Naive B cell (primary cell): Measurements from ENCODE around the gene CTXN1. TPM values are rescaled to one million over a fixed set of nuclear protein-coding genes. Genes with fewer than 3 reads are reported as not detected.
A peak's percentile ranks its signal among the peaks of the same experiment; 100 is the strongest.
"Not testable (repeated sequence)": the region's sequence is repeated elsewhere in the genome, so short reads cannot be mapped to it uniquely, and the experiment has no call there.

Experiments
- ATAC-seq, 2 donors: fragments of 150-1000 bp; cut with Tn5 transposase; 2 replicates each; pipeline ENCODE4 v1.10.0; 2021; ENCODE audit warnings: low read depth in 2 of 2, mild to moderate bottlenecking in 2 of 2, moderate library complexity in 2 of 2
- DNase-seq: peaks from one replicate; pipeline ENCODE4 v3.0.0; 2022
- H3K27ac Mint-ChIP-seq, 6 donors: one replicate each; pipeline ENCODE4 v1.8.0; 2020 to 2022; ENCODE audit warnings: mild to moderate bottlenecking in 6 of 6, mixed read lengths in 6 of 6, moderate library complexity in 5 of 6, inconsistent platforms in 2 of 6
- H3K27me3 Mint-ChIP-seq, 3 donors: one replicate each; pipeline ENCODE4 v1.8.0; 2021 to 2022; ENCODE audit warnings: mixed read lengths in 3 of 3, mild to moderate bottlenecking in 1 of 3
- H3K36me3 Mint-ChIP-seq, 2 donors: one replicate each; pipeline ENCODE4 v1.8.0; 2020 to 2022; ENCODE audit warnings: mixed read lengths in 2 of 2, inconsistent platforms in 1 of 2, mild to moderate bottlenecking in 1 of 2
- H3K4me1 Mint-ChIP-seq, 3 donors: one replicate each; pipeline ENCODE4 v1.8.0; 2020 to 2022; ENCODE audit warnings: mixed read lengths in 3 of 3, inconsistent platforms in 1 of 3, mild to moderate bottlenecking in 1 of 3, moderate library complexity in 1 of 3
- H3K4me3 Mint-ChIP-seq, 8 donors: one replicate each; pipeline ENCODE4 v1.8.0; 2020 to 2022; ENCODE audit warnings: mild to moderate bottlenecking in 8 of 8, mixed read lengths in 8 of 8, moderate library complexity in 8 of 8, inconsistent platforms in 2 of 8
- H3K9me3 Mint-ChIP-seq, 7 donors: one replicate each; pipeline ENCODE4 v1.8.0; 2020 to 2022; ENCODE audit warnings: mixed read lengths in 7 of 7, mild to moderate bottlenecking in 5 of 7, inconsistent platforms in 2 of 7, moderate library complexity in 1 of 7
- polyA plus RNA-seq, 6 donors: library from polyadenylated mRNA; unstranded; fragments of 300-500 nt; fragmentation: Illumina TruSeq; gene quantifications; one replicate each; pipeline ENCODE4 v1.2.3, GENCODE V29; 2021; ENCODE audit warnings: low read depth in 6 of 6

The CTXN1 gene
- polyA plus RNA-seq, 6 donors from 2014 or later, result not detected

- H3K27ac Mint-ChIP-seq, result peak within 1 kb of the TSS; percentile 94 to 99 (median 96)
- peak; percentile 100 for DNase-seq
- H3K36me3 Mint-ChIP-seq, result peaks cover 0 to 8% of the 10 kb centered on the region in 2 donors
- H3K27me3 Mint-ChIP-seq, result peaks cover 0 to 5% (median 0%) of the 10 kb centered on the region in 3 donors
- ATAC-seq, result peak; percentile 66 to 74
- H3K4me1 Mint-ChIP-seq, result peaks cover 37 to 44% (median 43%) of the 10 kb centered on the region in 3 donors
- H3K9me3 Mint-ChIP-seq, result no peaks in the 10 kb centered on the region
- H3K4me3 Mint-ChIP-seq, result peak within 1 kb of the TSS; percentile 89 to 95 (median 92)
These were observed 22.5 kb downstream of the CTXN1 start, which contains the start of gene MAP2K7 for GRCh38 chr19:7903244-7904073. Gene MAP2K7 (plus strand): TSS chr19:7903877. CDS start chr19:7903945, 68 bp downstream.

- Mint-ChIP-seq H3K27me3 (peaks cover 0 to 5% (median 1%) of the 10 kb centered on the region in 3 donors), H3K4me3 (peak overlapping the region; percentile 89 to 95 (median 92)), H3K36me3 (peaks cover 0 to 8% of the 10 kb centered on the region in 2 donors), H3K9me3 (no peaks in the 10 kb centered on the region), H3K4me1 (peaks cover 37 to 42% (median 41%) of the 10 kb centered on the region in 3 donors), H3K27ac (peak overlapping the region; percentile 28 to 99 (median 96))
- no peak for DNase-seq
- no peak for ATAC-seq
These were observed 23.1 kb downstream of the CTXN1 start for GRCh38 chr19:7902796-7903243.

- ATAC-seq (no peak), DNase-seq (no peak)
- Mint-ChIP-seq H3K4me3 (peak overlapping the region in 3 of 8 donors; percentile 16 to 89 (median 25)), H3K27ac (no peak overlapping the region), H3K36me3 (peaks cover 0 to 8% of the 10 kb centered on the region in 2 donors), H3K9me3 (no peaks in the 10 kb centered on the region), H3K27me3 (peaks cover 4 to 11% (median 8%) of the 10 kb centered on the region in 3 donors), H3K4me1 (peaks cover 31 to 33% (median 32%) of the 10 kb centered on the region in 3 donors)
These were observed 24.6 kb downstream of the CTXN1 start for GRCh38 chr19:7901337-7901736.

GRCh38 chr19:7900931-7901330 lies 25.0 kb downstream of the CTXN1 start:
- peak overlapping the region in 1 of 8 donors; percentile 89 for H3K4me3 Mint-ChIP-seq
- H3K27me3 Mint-ChIP-seq, result peaks cover 4 to 11% (median 8%) of the 10 kb centered on the region in 3 donors
- no peaks in the 10 kb centered on the region for H3K9me3 Mint-ChIP-seq
- DNase-seq (no peak), ATAC-seq (no peak)
- H3K4me1 Mint-ChIP-seq, result peaks cover 27 to 29% (median 29%) of the 10 kb centered on the region in 3 donors
- no peak overlapping the region for H3K27ac Mint-ChIP-seq
- H3K36me3 Mint-ChIP-seq, result peaks cover 0 to 8% of the 10 kb centered on the region in 2 donors

- peaks cover 0 to 3% of the 10 kb centered on the region in 2 donors for H3K36me3 Mint-ChIP-seq
- H3K27me3 Mint-ChIP-seq, result peaks cover 4 to 14% (median 10%) of the 10 kb centered on the region in 3 donors
- H3K9me3 Mint-ChIP-seq, result no peaks in the 10 kb centered on the region
- no peak overlapping the region for H3K4me3 Mint-ChIP-seq
- DNase-seq, result no peak
- no peak for ATAC-seq
- H3K4me1 Mint-ChIP-seq, result peaks cover 22 to 24% (median 24%) of the 10 kb centered on the region in 3 donors
- no peak overlapping the region for H3K27ac Mint-ChIP-seq
These were observed 25.5 kb downstream of the CTXN1 start for GRCh38 chr19:7900401-7900870.

GRCh38 chr19:7899751-7900378 lies 26.1 kb downstream of the CTXN1 start:
- H3K4me3 Mint-ChIP-seq, result no peak overlapping the region
- ATAC-seq, result no peak

GRCh38 chr19:7898967-7899366 lies 27.0 kb downstream of the CTXN1 start:
- no peak overlapping the region for H3K27ac Mint-ChIP-seq
- no peaks in the 10 kb centered on the region for H3K9me3 Mint-ChIP-seq
- DNase-seq (no peak), ATAC-seq (no peak)
- H3K36me3 Mint-ChIP-seq, result no peaks in the 10 kb centered on the region
- H3K27me3 Mint-ChIP-seq, result peaks cover 8 to 28% (median 24%) of the 10 kb centered on the region in 3 donors
- no peak overlapping the region for H3K4me3 Mint-ChIP-seq
- H3K4me1 Mint-ChIP-seq, result peaks cover 11 to 13% (median 13%) of the 10 kb centered on the region in 3 donors

More at GRCh38 chr19:7899751-7900378, 26.1 kb downstream of the CTXN1 start:
- no peaks in the 10 kb centered on the region for H3K36me3 Mint-ChIP-seq
- no peaks in the 10 kb centered on the region for H3K9me3 Mint-ChIP-seq
- DNase-seq, result no peak
- H3K4me1 Mint-ChIP-seq, result peaks cover 18 to 20% (median 18%) of the 10 kb centered on the region in 3 donors
- peaks cover 4 to 19% (median 15%) of the 10 kb centered on the region in 3 donors for H3K27me3 Mint-ChIP-seq
- no peak overlapping the region for H3K27ac Mint-ChIP-seq

- DNase-seq (no peak), ATAC-seq (no peak)
- Mint-ChIP-seq H3K4me3 (no peak overlapping the region), H3K9me3 (no peaks in the 10 kb centered on the region), H3K36me3 (no peaks in the 10 kb centered on the region), H3K27ac (peak overlapping the region in 1 of 6 donors; percentile 7), H3K27me3 (peaks cover 8 to 30% (median 27%) of the 10 kb centered on the region in 3 donors), H3K4me1 (peaks cover 0 to 3% (median 0%) of the 10 kb centered on the region in 3 donors)
These were observed 28.6 kb downstream of the CTXN1 start for GRCh38 chr19:7897292-7897691.

- no peak overlapping the region for H3K4me3 Mint-ChIP-seq
- ATAC-seq (no peak), DNase-seq (no peak)
- no peaks in the 10 kb centered on the region for H3K4me1 Mint-ChIP-seq
- H3K27ac Mint-ChIP-seq, result peak overlapping the region in 1 of 6 donors; percentile 14
- no peaks in the 10 kb centered on the region for H3K36me3 Mint-ChIP-seq
- peaks cover 12 to 37% (median 35%) of the 10 kb centered on the region in 3 donors for H3K27me3 Mint-ChIP-seq
- H3K9me3 Mint-ChIP-seq, result no peaks in the 10 kb centered on the region
These were observed 30.4 kb downstream of the CTXN1 start for GRCh38 chr19:7895565-7895964.

- Mint-ChIP-seq H3K27me3 (peaks cover 16 to 35% (median 34%) of the 10 kb centered on the region in 3 donors), H3K36me3 (no peaks in the 10 kb centered on the region)
These were observed 31.2 kb downstream of the CTXN1 start for GRCh38 chr19:7894612-7895309.

GRCh38 chr19:7893362-7894101 lies 32.4 kb downstream of the CTXN1 start:
- not testable (repeated sequence) for H3K9me3 Mint-ChIP-seq, H3K27ac Mint-ChIP-seq, DNase-seq, ATAC-seq, H3K36me3 Mint-ChIP-seq, H3K4me1 Mint-ChIP-seq, H3K4me3 Mint-ChIP-seq
- peaks cover 22 to 43% (median 40%) of the 10 kb centered on the region in 3 donors for H3K27me3 Mint-ChIP-seq

More at GRCh38 chr19:7894612-7895309, 31.2 kb downstream of the CTXN1 start:
- H3K27ac Mint-ChIP-seq, result no peak overlapping the region
- DNase-seq, result no peak
- H3K9me3 Mint-ChIP-seq, result no peaks in the 10 kb centered on the region
- no peak overlapping the region for H3K4me3 Mint-ChIP-seq
- H3K4me1 Mint-ChIP-seq, result no peaks in the 10 kb centered on the region
- ATAC-seq, result no peak

GRCh38 chr19:7888826-7889217 lies 37.1 kb downstream of the CTXN1 start:
- no peaks in the 10 kb centered on the region for H3K9me3 Mint-ChIP-seq
- peak overlapping the region in 1 of 8 donors; percentile 61 for H3K4me3 Mint-ChIP-seq
- DNase-seq, result no peak
- H3K27ac Mint-ChIP-seq, result no peak overlapping the region
- peaks cover 0 to 4% (median 0%) of the 10 kb centered on the region in 3 donors for H3K4me1 Mint-ChIP-seq
- H3K36me3 Mint-ChIP-seq, result no peaks in the 10 kb centered on the region
- ATAC-seq, result no peak
- peaks cover 14 to 39% (median 14%) of the 10 kb centered on the region in 3 donors for H3K27me3 Mint-ChIP-seq
